GM10266 (cell line): ENCODE measurements around the gene PAX5.

Source experiments
- DNase-seq: peaks from one replicate; pipeline ENCODE4 v3.0.0; 2012; ENCODE audit errors: extremely low spot score
- TF ChIP-seq, protein P1 (sequence below): IDR thresholded peaks from 2 replicates; pipeline ENCODE4 v1.5.1; 2012; ENCODE audit warnings: mild to moderate bottlenecking, low read depth; ENCODE audit not compliant: control insufficient read depth, insufficient read depth; ENCODE audit errors: missing control alignments

Gene PAX5

DNA sequence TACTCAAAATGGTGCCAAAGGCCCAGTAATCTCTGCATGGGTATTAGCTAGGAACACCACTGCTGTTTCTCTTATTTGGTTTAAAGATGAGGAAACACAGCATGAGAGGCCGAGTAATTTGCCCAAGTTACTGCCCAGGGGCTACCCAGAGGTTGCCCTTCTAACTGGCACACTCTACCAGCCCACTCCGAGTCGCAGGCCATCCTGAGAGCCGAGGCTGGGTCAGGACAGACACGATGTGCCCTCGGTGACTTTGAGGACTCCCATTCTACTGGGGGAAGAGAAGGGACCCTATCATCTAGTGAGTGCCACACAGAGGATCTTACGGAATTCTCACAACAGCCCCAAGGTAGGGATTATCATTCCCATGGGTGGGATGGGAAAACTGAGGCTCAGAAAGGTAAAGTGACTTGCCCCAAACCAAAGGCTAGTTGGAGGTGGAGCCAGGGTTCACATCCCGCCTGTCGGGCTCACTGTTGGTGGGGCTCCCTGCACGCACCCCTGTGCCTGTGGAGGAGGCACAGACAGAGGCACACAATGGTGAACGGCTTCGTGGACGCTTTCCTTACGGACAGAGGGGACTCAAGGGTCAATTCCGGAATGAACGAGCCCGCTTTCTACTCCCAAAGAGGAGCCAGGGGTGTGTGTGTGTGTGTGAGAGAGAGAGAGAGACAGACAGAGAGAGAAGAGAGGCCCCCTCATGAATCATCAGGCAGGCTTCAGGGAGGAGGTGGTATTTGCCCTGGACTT, 236.4 kb downstream of the PAX5 start:
- TF ChIP-seq, protein P1, sequence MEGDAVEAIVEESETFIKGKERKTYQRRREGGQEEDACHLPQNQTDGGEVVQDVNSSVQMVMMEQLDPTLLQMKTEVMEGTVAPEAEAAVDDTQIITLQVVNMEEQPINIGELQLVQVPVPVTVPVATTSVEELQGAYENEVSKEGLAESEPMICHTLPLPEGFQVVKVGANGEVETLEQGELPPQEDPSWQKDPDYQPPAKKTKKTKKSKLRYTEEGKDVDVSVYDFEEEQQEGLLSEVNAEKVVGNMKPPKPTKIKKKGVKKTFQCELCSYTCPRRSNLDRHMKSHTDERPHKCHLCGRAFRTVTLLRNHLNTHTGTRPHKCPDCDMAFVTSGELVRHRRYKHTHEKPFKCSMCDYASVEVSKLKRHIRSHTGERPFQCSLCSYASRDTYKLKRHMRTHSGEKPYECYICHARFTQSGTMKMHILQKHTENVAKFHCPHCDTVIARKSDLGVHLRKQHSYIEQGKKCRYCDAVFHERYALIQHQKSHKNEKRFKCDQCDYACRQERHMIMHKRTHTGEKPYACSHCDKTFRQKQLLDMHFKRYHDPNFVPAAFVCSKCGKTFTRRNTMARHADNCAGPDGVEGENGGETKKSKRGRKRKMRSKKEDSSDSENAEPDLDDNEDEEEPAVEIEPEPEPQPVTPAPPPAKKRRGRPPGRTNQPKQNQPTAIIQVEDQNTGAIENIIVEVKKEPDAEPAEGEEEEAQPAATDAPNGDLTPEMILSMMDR, result no peak
- DNase-seq, result no peak

DNA sequence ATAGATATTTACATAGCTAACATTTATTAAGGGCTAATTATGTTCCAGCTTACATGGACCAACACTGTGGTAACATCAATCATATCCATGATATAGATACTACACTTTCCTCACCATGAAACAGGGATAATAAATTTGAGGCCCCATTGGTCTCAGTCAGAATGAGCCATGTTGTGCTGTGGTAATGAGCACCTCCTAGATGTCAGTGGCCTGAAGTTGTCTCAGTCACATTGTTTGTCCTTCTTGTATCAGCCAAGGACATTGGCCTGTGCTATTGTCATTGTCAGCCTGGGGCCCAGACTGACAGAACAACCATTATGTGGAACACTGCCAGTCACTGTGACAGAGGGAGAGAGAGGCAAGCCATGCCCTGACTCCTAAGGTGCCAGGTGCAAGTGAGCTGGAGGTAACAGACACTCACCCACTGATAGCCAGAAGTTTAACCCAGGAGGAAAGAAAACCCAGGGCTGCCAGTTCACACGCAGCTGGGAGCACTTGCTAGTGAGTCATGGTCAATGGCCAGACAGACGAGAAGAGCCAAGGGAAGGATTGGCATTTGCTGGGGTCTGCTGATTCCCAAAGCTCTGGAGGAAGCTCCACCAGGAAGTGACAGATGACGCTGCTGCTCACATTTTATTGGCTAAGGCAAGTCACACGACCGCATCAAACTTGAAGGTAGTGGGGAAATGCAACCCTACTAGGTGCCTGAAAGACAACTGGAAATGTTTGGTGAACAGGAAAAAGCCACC, 237.2 kb downstream of the PAX5 start:
- DNase-seq, result no peak
- TF ChIP-seq, protein P1, result no peak

DNA sequence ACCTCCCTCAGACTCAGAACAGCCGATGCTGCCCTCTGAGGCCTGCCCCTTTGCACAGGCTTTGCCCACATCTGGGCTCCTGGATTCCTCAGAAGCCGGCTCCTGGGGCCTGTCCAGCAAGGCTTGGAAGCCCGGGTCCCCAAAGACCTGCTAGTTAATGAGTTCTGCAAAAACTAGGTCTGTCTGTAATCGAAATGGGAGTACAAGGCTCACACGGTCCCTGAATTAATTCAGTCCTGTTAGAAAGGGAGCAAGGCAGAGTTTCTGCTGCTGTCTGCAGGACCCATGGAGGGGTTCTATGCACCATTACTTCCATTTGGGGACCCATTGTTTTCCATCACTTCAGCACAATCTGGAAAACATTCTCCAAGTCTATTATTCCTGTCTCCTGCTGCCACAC, 239.6 kb downstream of the PAX5 start:
- TF ChIP-seq, protein P1, result no peak
- DNase-seq, result no peak

DNA sequence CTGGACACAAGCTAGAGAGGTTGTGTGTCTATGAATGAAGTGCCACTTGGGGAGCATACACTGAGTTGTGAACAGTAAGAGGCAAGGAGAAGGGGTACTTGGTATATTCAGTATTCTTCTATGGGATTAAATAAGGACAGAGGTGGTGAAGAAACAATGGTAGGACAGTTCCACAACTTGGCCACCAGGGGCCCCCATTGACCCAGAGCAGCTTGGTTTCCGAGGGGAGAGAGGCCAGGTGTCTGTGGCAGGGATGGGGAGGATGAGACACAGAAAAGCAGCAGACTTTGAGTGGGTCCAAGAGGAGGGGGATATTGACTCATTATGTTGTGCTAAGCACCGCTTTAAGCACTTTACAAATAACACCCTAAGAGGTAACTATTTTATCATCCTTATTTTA, 240.8 kb downstream of the PAX5 start:
- no peak for DNase-seq
- TF ChIP-seq, protein P1, result peak; percentile 14

DNA sequence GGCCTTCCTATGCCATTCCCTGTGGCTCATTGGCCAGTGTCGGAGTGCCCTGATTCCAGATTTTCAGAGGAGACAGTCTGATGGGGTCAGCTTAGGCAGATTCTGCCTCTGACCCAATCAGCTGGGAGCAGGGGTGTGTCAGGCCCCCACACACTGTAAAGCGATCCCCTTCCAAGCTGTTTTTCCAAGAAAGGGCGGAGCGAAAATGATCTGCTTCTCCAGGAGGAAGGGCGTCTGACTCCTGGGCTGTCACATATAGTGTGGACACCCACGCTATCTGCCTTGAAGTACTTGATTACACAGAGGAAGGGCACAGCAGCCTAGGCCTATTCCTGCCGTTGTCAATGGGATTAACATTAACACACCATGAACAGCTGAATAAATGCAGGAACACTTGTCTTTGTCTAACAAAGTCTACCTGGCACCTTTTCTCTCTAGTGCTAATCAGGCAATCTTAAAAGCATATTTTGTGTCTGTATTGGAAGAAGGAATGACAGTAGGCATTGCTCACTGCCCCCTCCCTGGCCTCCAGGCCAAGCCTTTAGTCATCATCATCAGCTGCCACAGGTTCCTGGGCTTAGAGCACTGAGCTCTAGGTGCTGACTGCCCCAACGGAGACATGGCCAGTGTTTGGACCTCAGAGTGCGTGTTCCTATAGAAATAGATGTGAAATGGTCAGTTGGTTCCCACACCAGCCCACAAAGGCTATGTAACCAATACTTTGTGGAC, 242.7 kb downstream of the PAX5 start:
- no peak for DNase-seq
- TF ChIP-seq, protein P1, result no peak

DNA sequence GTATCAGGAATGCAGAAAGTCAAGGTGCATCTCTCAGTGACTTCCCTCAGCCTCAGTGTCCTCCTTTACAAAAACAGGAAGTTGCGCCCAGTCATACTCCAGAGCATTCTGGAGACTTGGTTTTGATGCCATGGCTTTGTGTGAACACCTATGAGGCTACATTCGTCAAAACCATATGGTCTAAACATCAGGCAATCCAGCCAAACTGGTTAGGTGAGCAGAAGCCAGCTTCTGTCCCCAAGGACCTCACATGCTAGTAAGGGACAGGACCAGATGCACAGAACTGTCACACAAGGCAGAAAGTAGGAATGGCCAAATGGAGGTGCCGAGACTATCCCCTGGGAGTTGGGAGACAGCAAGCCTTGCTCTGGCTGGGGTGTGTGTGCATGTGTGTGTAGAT, 244.2 kb downstream of the PAX5 start:
- no peak for DNase-seq
- TF ChIP-seq, protein P1, result no peak
